ENCODE results near the gene MYH10.
"Not testable (repeated sequence)": the region's sequence is repeated elsewhere in the genome, so short reads cannot be mapped to it uniquely, and the experiment has no call there.

MYH10 gene

GRCh38 chr17:8664456-8665126 is 34.1 kb upstream of the MYH10 start:
- Histone ChIP-seq H3K27ac (ENCODE audit: low read depth, low read length) (no peak overlapping the region), H3K36me3 (ENCODE audit: insufficient read depth, low read length) (no peaks in the 10 kb centered on the region), H3K27me3 (ENCODE audit: insufficient read depth, low read length) (no peaks in the 10 kb centered on the region), H3K9me3 (ENCODE audit: insufficient read depth, low read depth, low read length) (no peaks in the 10 kb centered on the region), H3K4me1 (ENCODE audit: insufficient read depth, low read length) (no peaks in the 10 kb centered on the region; the same call in 1 of the 2 replicates), H3K4me3 (ENCODE audit: low read length) (no peak overlapping the region), H3K9ac (ENCODE audit: low read depth, low read length) (no peak overlapping the region)
- 93% methylated on average over 11 of the region's 12 CpGs for WGBS

GRCh38 chr17:8662973-8663372 is 32.4 kb upstream of the MYH10 start:
- WGBS = 93% methylated on average over 5 of the region's 5 CpGs

GRCh38 chr17:8662076-8662831 is 31.7 kb upstream of the MYH10 start:
- Histone ChIP-seq H3K27ac (ENCODE audit: low read depth, low read length) (no peak overlapping the region), H3K27me3 (ENCODE audit: insufficient read depth, low read length) (no peaks in the 10 kb centered on the region), H3K4me3 (ENCODE audit: low read length) (no peak overlapping the region), H3K9ac (ENCODE audit: low read depth, low read length) (no peak overlapping the region), H3K9me3 (ENCODE audit: insufficient read depth, low read depth, low read length) (no peaks in the 10 kb centered on the region), H3K36me3 (ENCODE audit: insufficient read depth, low read length) (no peaks in the 10 kb centered on the region), H3K4me1 (ENCODE audit: insufficient read depth, low read length) (no peaks in the 10 kb centered on the region)
- 92% methylated on average over 4 of the region's 4 CpGs for WGBS

More at GRCh38 chr17:8662973-8663372, 32.4 kb upstream of the MYH10 start:
- Histone ChIP-seq H3K9me3 (ENCODE audit: insufficient read depth, low read depth, low read length) (no peaks in the 10 kb centered on the region), H3K9ac (ENCODE audit: low read depth, low read length) (no peak overlapping the region), H3K27ac (ENCODE audit: low read depth, low read length) (no peak overlapping the region), H3K27me3 (ENCODE audit: insufficient read depth, low read length) (no peaks in the 10 kb centered on the region), H3K4me1 (ENCODE audit: insufficient read depth, low read length) (no peaks in the 10 kb centered on the region; the same call in 1 of the 2 replicates), H3K36me3 (ENCODE audit: insufficient read depth, low read length) (no peaks in the 10 kb centered on the region), H3K4me3 (ENCODE audit: low read length) (no peak overlapping the region)

- not testable (repeated sequence) for H3K9me3 ChIP-seq (ENCODE audit: insufficient read depth, low read depth, low read length); H3K27ac ChIP-seq (ENCODE audit: low read depth, low read length); H3K4me3 ChIP-seq (ENCODE audit: low read length); H3K36me3 ChIP-seq (ENCODE audit: insufficient read depth, low read length); H3K4me1 ChIP-seq (ENCODE audit: insufficient read depth, low read length); H3K9ac ChIP-seq (ENCODE audit: low read depth, low read length); H3K27me3 ChIP-seq (ENCODE audit: insufficient read depth, low read length)
Measured at GRCh38 chr17:8660709-8661108, 30.2 kb upstream of the MYH10 start.

- H3K36me3 ChIP-seq (ENCODE audit: insufficient read depth, low read length) = no peaks in the 10 kb centered on the region
- H3K4me3 ChIP-seq (ENCODE audit: low read length) = no peak overlapping the region
- no peaks in the 10 kb centered on the region for H3K4me1 ChIP-seq (ENCODE audit: insufficient read depth, low read length)
- 0 out of 2 replicates have a peak, but pooled peaks cover 2% of the 10 kb centered on the region for H3K9me3 ChIP-seq (ENCODE audit: insufficient read depth, low read depth, low read length)
- H3K27ac ChIP-seq (ENCODE audit: low read depth, low read length) = no peak overlapping the region
- H3K27me3 ChIP-seq (ENCODE audit: insufficient read depth, low read length) = no peaks in the 10 kb centered on the region
- no peak overlapping the region for H3K9ac ChIP-seq (ENCODE audit: low read depth, low read length)
- WGBS = 93% methylated on average over 3 of the region's 3 CpGs
Measured at GRCh38 chr17:8659758-8660410, 29.4 kb upstream of the MYH10 start.

GRCh38 chr17:8658810-8659209 is 28.3 kb upstream of the MYH10 start:
- Histone ChIP-seq H3K4me1 (ENCODE audit: insufficient read depth, low read length) (no peaks in the 10 kb centered on the region), H3K4me3 (ENCODE audit: low read length) (no peak overlapping the region), H3K27me3 (ENCODE audit: insufficient read depth, low read length) (no peaks in the 10 kb centered on the region), H3K9me3 (ENCODE audit: insufficient read depth, low read depth, low read length) (0 out of 2 replicates have a peak, but pooled peaks cover 2% of the 10 kb centered on the region), H3K9ac (ENCODE audit: low read depth, low read length) (no peak overlapping the region), H3K27ac (ENCODE audit: low read depth, low read length) (no peak overlapping the region), H3K36me3 (ENCODE audit: insufficient read depth, low read length) (no peaks in the 10 kb centered on the region)
- WGBS = 95% methylated on average over 6 of the region's 6 CpGs

- Histone ChIP-seq H3K36me3 (ENCODE audit: insufficient read depth, low read length) (no peaks in the 10 kb centered on the region), H3K4me1 (ENCODE audit: insufficient read depth, low read length) (no peaks in the 10 kb centered on the region), H3K9me3 (ENCODE audit: insufficient read depth, low read depth, low read length) (0 out of 2 replicates have a peak, but pooled peaks cover 2% of the 10 kb centered on the region), H3K4me3 (ENCODE audit: low read length) (no peak overlapping the region), H3K27me3 (ENCODE audit: insufficient read depth, low read length) (no peaks in the 10 kb centered on the region), H3K27ac (ENCODE audit: low read depth, low read length) (no peak overlapping the region), H3K9ac (ENCODE audit: low read depth, low read length) (no peak overlapping the region)
- 92% methylated on average over 4 of the region's 4 CpGs for WGBS
Measured at GRCh38 chr17:8656693-8657092, 26.2 kb upstream of the MYH10 start.

- Histone ChIP-seq H3K36me3 (ENCODE audit: insufficient read depth, low read length) (no peaks in the 10 kb centered on the region), H3K9ac (ENCODE audit: low read depth, low read length) (no peak overlapping the region), H3K27me3 (ENCODE audit: insufficient read depth, low read length) (no peaks in the 10 kb centered on the region), H3K4me1 (ENCODE audit: insufficient read depth, low read length) (no peaks in the 10 kb centered on the region), H3K4me3 (ENCODE audit: low read length) (no peak overlapping the region), H3K27ac (ENCODE audit: low read depth, low read length) (no peak overlapping the region), H3K9me3 (ENCODE audit: insufficient read depth, low read depth, low read length) (0 out of 2 replicates have a peak, but pooled peaks cover 2% of the 10 kb centered on the region)
- 95% methylated on average over 2 of the region's 4 CpGs for WGBS
Measured at GRCh38 chr17:8654822-8655221, 24.3 kb upstream of the MYH10 start.

GRCh38 chr17:8651013-8651412 is 20.5 kb upstream of the MYH10 start:
- Histone ChIP-seq H3K4me1 (ENCODE audit: insufficient read depth, low read length) (no peaks in the 10 kb centered on the region), H3K9ac (ENCODE audit: low read depth, low read length) (no peak overlapping the region), H3K36me3 (ENCODE audit: insufficient read depth, low read length) (no peaks in the 10 kb centered on the region), H3K27ac (ENCODE audit: low read depth, low read length) (no peak overlapping the region), H3K27me3 (ENCODE audit: insufficient read depth, low read length) (no peaks in the 10 kb centered on the region), H3K4me3 (ENCODE audit: low read length) (no peak overlapping the region), H3K9me3 (ENCODE audit: insufficient read depth, low read depth, low read length) (no peaks in the 10 kb centered on the region)
- 74% methylated on average over 3 of the region's 4 CpGs for WGBS

- no peaks in the 10 kb centered on the region for H3K9me3 ChIP-seq (ENCODE audit: insufficient read depth, low read depth, low read length)
- H3K4me1 ChIP-seq (ENCODE audit: insufficient read depth, low read length) = no peaks in the 10 kb centered on the region
- no peaks in the 10 kb centered on the region for H3K27me3 ChIP-seq (ENCODE audit: insufficient read depth, low read length)
- H3K9ac ChIP-seq (ENCODE audit: low read depth, low read length) = no peak overlapping the region
- no peak overlapping the region for H3K4me3 ChIP-seq (ENCODE audit: low read length)
- no peak overlapping the region for H3K27ac ChIP-seq (ENCODE audit: low read depth, low read length)
- H3K36me3 ChIP-seq (ENCODE audit: insufficient read depth, low read length) = no peaks in the 10 kb centered on the region
- 100% methylated on average over 1 of the region's 1 CpG for WGBS
Measured at GRCh38 chr17:8650119-8650499, 19.6 kb upstream of the MYH10 start.
